SH-SY5Y (cell line): ENCODE results near the gene C6orf136.

Experiments
- GATA2 ChIP-seq: IDR thresholded peaks from 2 replicates; pipeline ENCODE4 v1.6.1; 2011; ENCODE audit warnings: mild to moderate bottlenecking, low read depth, low read length
- GATA3 ChIP-seq: IDR thresholded peaks from 2 replicates; pipeline ENCODE4 v1.6.1; 2011; ENCODE audit warnings: low read depth, mild to moderate bottlenecking, low read length, moderate library complexity

GRCh38 chr6:30687659-30688431 lies 40.9 kb downstream of the C6orf136 start:
- TF ChIP-seq GATA2 (no peak), GATA3 (no peak)
